ENCODE measurements around the gene UGT1A9. TPM values are rescaled to one million over a fixed set of nuclear protein-coding genes. Genes with fewer than 3 reads are reported as not detected.

The UGT1A9 gene
- total RNA-seq, 2 donors from 2014 or later: 2.0 to 2.3 TPM

- Histone ChIP-seq H3K27ac (no peak overlapping the region), H3K9me3 (no peaks in the 10 kb centered on the region)
- no peak for TF ChIP-seq CTCF (IDR thresholded peaks at IDR 0.05)
These were observed 124.1 kb downstream of the UGT1A9 start for GRCh38 chr2:233795735-233796171.

GRCh38 chr2:233796254-233796653, 124.6 kb downstream of the UGT1A9 start:
- Histone ChIP-seq H3K27ac (no peak overlapping the region), H3K4me1 (no peaks in the 10 kb centered on the region), H3K9ac (ENCODE audit: low read depth in 2 of 2, low read length in 2 of 2) (no peak overlapping the region), H3K9me3 (no peaks in the 10 kb centered on the region), H3K4me3 (no peak overlapping the region), H3K36me3 (no peaks in the 10 kb centered on the region), H3K27me3 (no peaks in the 10 kb centered on the region)
- no peak for DNase-seq
- intact Hi-C loops (cut with DNase I): no loop called here
- no peak for TF ChIP-seq CTCF (IDR thresholded peaks at IDR 0.05)

More at GRCh38 chr2:233795735-233796171, 124.1 kb downstream of the UGT1A9 start:
- DNase-seq: peak; percentile 12
- Histone ChIP-seq H3K9ac (ENCODE audit: low read depth in 2 of 2, low read length in 2 of 2) (no peak overlapping the region), H3K4me1 (no peaks in the 10 kb centered on the region), H3K4me3 (no peak overlapping the region), H3K27me3 (no peaks in the 10 kb centered on the region), H3K36me3 (no peaks in the 10 kb centered on the region)
- intact Hi-C loops (cut with DNase I): no loop called here

GRCh38 chr2:233798335-233799086, 126.8 kb downstream of the UGT1A9 start:
- TF ChIP-seq CTCF (IDR thresholded peaks at IDR 0.05): no peak
- no peak overlapping the region for H3K9ac ChIP-seq (ENCODE audit: low read depth in 2 of 2, low read length in 2 of 2)
- H3K36me3 ChIP-seq: no peaks in the 10 kb centered on the region
- no peak overlapping the region for H3K4me3 ChIP-seq
- H3K9me3 ChIP-seq: no peaks in the 10 kb centered on the region
- no peaks in the 10 kb centered on the region for H3K4me1 ChIP-seq
- no peaks in the 10 kb centered on the region for H3K27me3 ChIP-seq
- no peak overlapping the region for H3K27ac ChIP-seq
- no peak for DNase-seq
- intact Hi-C loops (cut with DNase I): no loop called here

- Histone ChIP-seq H3K9me3 (no peaks in the 10 kb centered on the region), H3K4me3 (no peak overlapping the region), H3K4me1 (no peaks in the 10 kb centered on the region), H3K27me3 (no peaks in the 10 kb centered on the region), H3K27ac (no peak overlapping the region), H3K9ac (ENCODE audit: low read depth in 2 of 2, low read length in 2 of 2) (no peak overlapping the region), H3K36me3 (no peaks in the 10 kb centered on the region)
- TF ChIP-seq CTCF (IDR thresholded peaks at IDR 0.05): no peak
- DNase-seq: no peak
- intact Hi-C loops (cut with DNase I): no loop called here
These were observed 127.5 kb downstream of the UGT1A9 start for GRCh38 chr2:233799087-233799665.

- no peak overlapping the region for H3K27ac ChIP-seq
- TF ChIP-seq CTCF (IDR thresholded peaks at IDR 0.05): no peak
- H3K36me3 ChIP-seq: no peaks in the 10 kb centered on the region
- no peaks in the 10 kb centered on the region for H3K27me3 ChIP-seq
- intact Hi-C loops (cut with DNase I): no loop called here
- H3K4me3 ChIP-seq: no peak overlapping the region
- no peaks in the 10 kb centered on the region for H3K4me1 ChIP-seq
- DNase-seq: no peak
- H3K9me3 ChIP-seq: no peaks in the 10 kb centered on the region
- no peak overlapping the region for H3K9ac ChIP-seq (ENCODE audit: low read depth in 2 of 2, low read length in 2 of 2)
These were observed 128.0 kb downstream of the UGT1A9 start for GRCh38 chr2:233799716-233800115.

Data from colonic mucosa (tissue), 4 donors.